HepG2 (cell line): ENCODE measurements around the gene MCAT. TPM values are rescaled to one million over a fixed set of nuclear protein-coding genes. Genes with fewer than 3 reads are reported as not detected.
"Not testable (repeated sequence)": the region's sequence is repeated elsewhere in the genome, so short reads cannot be mapped to it uniquely, and the experiment has no call there.

ENCODE experiments used
- ATAC-seq: fragments of 200-7000 bp; cut with Tn5 transposase; 3 replicates; pipeline ENCODE4 v1.9.1; 2020; ENCODE audit warnings: mild to moderate bottlenecking, moderate library complexity
- BruUV-seq: library from RNA; stranded (reverse); fragments of 400-500 nt; replicated peaks from 2 replicates; lab custom pipeline; 2021; lab: Mats Ljungman, UMichigan
- CTCF ChIA-PET: fragments of 300-600 bp; formaldehyde crosslinking; extraction: SDS; loops from one replicate; lab custom pipeline; 2021; ENCODE audit warnings: low total read pairs, inconsistent platforms, low intra/inter-chr PET ratio; lab: Yijun Ruan, JAX
- POLR2A ChIA-PET: fragments of 350-600 bp; sonication (Branson Sonifier 250); formaldehyde crosslinking; loops from one replicate; lab custom pipeline; 2020; ENCODE audit warnings: antibody characterized with exemption, inconsistent platforms; lab: Yijun Ruan, JAX
- DNase-seq: peaks from one replicate; pipeline ENCODE4 v3.0.0-alpha.2; 2015; ENCODE audit warnings: low spot score
- FAIRE-seq: peaks from 3 replicates; lab custom pipeline; 2011; peaks lifted over from hg19 to GRCh38; lab: Jason Lieb, UNC
- H2AFZ ChIP-seq: one replicate; pipeline ENCODE4 v1.6.1; 2011; ENCODE audit warnings: low read length, inconsistent platforms
- H3K27ac ChIP-seq: fragments of 300-600 bp; 3 replicates; pipeline ENCODE4 v1.8.0; 2011; ENCODE audit warnings: mixed run types, mild to moderate bottlenecking, mixed read lengths, low read length, inconsistent platforms; ENCODE audit not compliant: insufficient read depth; ENCODE audit errors: extremely low read length
- H3K27me3 ChIP-seq, 2 experiments: fragments of 200-600 bp in 1 of 2; 2 replicates in 1 of 2; 3 replicates in 1 of 2; pipeline versions ENCODE4 v1.6.0 to v1.8.0; 2011; ENCODE audit warnings: low read length in 2 of 2, mild to moderate bottlenecking in 2 of 2, moderate library complexity in 2 of 2, inconsistent platforms in 1 of 2; ENCODE audit not compliant: insufficient read depth in 2 of 2, control insufficient read depth in 1 of 2
- H3K36me3 ChIP-seq, 2 experiments: fragments of 200-600 bp in 1 of 2; replicated peaks in 1 of 2; 2 replicates in 1 of 2; 3 replicates in 1 of 2; pipeline versions ENCODE4 v1.5.1 to v1.8.0; 2011; ENCODE audit warnings: low read length in 2 of 2, inconsistent platforms in 1 of 2; ENCODE audit not compliant: insufficient read depth in 2 of 2, control insufficient read depth in 1 of 2
- H3K4me1 ChIP-seq: 2 replicates; pipeline ENCODE4 v1.5.1; 2012; ENCODE audit warnings: low read length, inconsistent platforms; ENCODE audit not compliant: insufficient read depth
- H3K4me2 ChIP-seq: 2 replicates; pipeline ENCODE4 v1.6.0; 2011; ENCODE audit warnings: low read depth, low read length, inconsistent platforms
- H3K4me3 ChIP-seq, 3 experiments: fragments of 200-600 bp in 1 of 3; sonication (generic), shearing (Covaris generic) in 1 of 3; replicated peaks in 1 of 3; 2 replicates each; pipeline ENCODE4 v1.5.1; 2011 to 2016; ENCODE audit warnings: low read length in 3 of 3, inconsistent platforms in 2 of 3, low read depth in 2 of 3, mild to moderate bottlenecking in 2 of 3, control low read depth in 1 of 3, mixed read lengths in 1 of 3; ENCODE audit not compliant: insufficient read depth in 1 of 3
- H3K79me2 ChIP-seq: one replicate; pipeline ENCODE4 v1.6.1; 2011; ENCODE audit warnings: low read length, inconsistent platforms; ENCODE audit not compliant: insufficient read depth
- H3K9ac ChIP-seq: 2 replicates; pipeline ENCODE4 v1.6.0; 2011; ENCODE audit warnings: mild to moderate bottlenecking, low read depth, low read length, inconsistent platforms; ENCODE audit not compliant: insufficient read depth
- H3K9me3 ChIP-seq: 2 replicates; pipeline ENCODE4 v1.5.1; 2012; ENCODE audit warnings: mild to moderate bottlenecking, low read length
- H4K20me1 ChIP-seq: 2 replicates; pipeline ENCODE4 v1.6.0; 2011; ENCODE audit warnings: inconsistent platforms, mild to moderate bottlenecking, low read length, moderate library complexity; ENCODE audit not compliant: insufficient read depth
- HNRNPLL ChIP-seq: fragments of 200-400 bp; formaldehyde crosslinking; IDR thresholded peaks from 2 replicates; pipeline ENCODE4 v1.6.1; 2017; ENCODE audit warnings: mild to moderate bottlenecking, low read depth, low read length; ENCODE audit not compliant: poor library complexity, severe bottlenecking
- PHF8 ChIP-seq: sonication (generic); formaldehyde crosslinking; IDR thresholded peaks from 2 replicates; pipeline ENCODE4 v1.5.0; 2020; ENCODE audit warnings: missing genetic modification reagents
- SKI ChIP-seq: fragments of 450-650 bp; IDR thresholded peaks from one replicate; pipeline ENCODE4 v1.6.1; 2018; ENCODE audit warnings: mild to moderate bottlenecking; ENCODE audit not compliant: partially characterized antibody
- SNAPC5 ChIP-seq: sonication (generic); formaldehyde crosslinking; IDR thresholded peaks from 2 replicates; pipeline ENCODE4 v1.8.1; 2023; ENCODE audit warnings: mild to moderate bottlenecking, missing genetic modification reagents, borderline replicate concordance
- ZBTB7B ChIP-seq: sonication (generic); formaldehyde crosslinking; IDR thresholded peaks from 2 replicates; pipeline ENCODE4 v1.4.0; 2020; ENCODE audit warnings: missing genetic modification reagents
- WGBS: methylation state at CpG from one replicate; pipeline ENCODE4 v1.1.6; 2017; ENCODE audit warnings: low lambda C conversion rate; 5-methylcytosine and 5-hydroxymethylcytosine counted together
- in situ Hi-C: cut with HindIII; loops from 2 replicates; pipeline ENCODE4 v1.10.0; 2017; ENCODE audit warnings: low pct_unique_long_range_greater_than_20kb; ENCODE audit not compliant: extremely low pct_ligation_motif_present
- intact Hi-C: fragments of 100-400 bp; cut with micrococcal nuclease; formaldehyde crosslinking; loops from one replicate; pipeline ENCODE4 v1.10.0; 2022; ENCODE audit not compliant: unreplicated experiment
- polyA plus RNA-seq, 8 experiments: library from polyadenylated mRNA; depleted of rRNA in 3 of 8; stranded (reverse) in 7 of 8; unstranded in 1 of 8; fragments of >200 nt; fragmentation: Illumina TruSeq in 4 of 8; extraction: Trizol in 4 of 8; gene quantifications; 2 replicates each; pipeline versions ENCODE4 v1.2.1 to v1.2.3, GENCODE V29; 2011 to 2016; ENCODE audit warnings: low read depth in 4 of 8, missing spikeins in 1 of 8, mixed read lengths in 1 of 8; ENCODE audit not compliant: insufficient read depth in 1 of 8
- total RNA-seq, 5 experiments: library from RNA; depleted of rRNA; stranded (reverse); fragments of >200 nt; fragmentation: Illumina TruSeq; extraction: Trizol; gene quantifications; 2 replicates each; pipeline ENCODE4 v1.2.3, GENCODE V29; 2016; ENCODE audit warnings: low read depth in 1 of 5

MCAT gene
- total and polyA plus RNA-seq, 2 of the 13 experiments (the other 11 are each of a cell fraction or from before 2014, with no cell fraction given) = 9.3 to 16.7 TPM

- CTCF ChIA-PET = no interaction called here
Observed at GRCh38 chr22:43147821-43148220, 4.6 kb upstream of the MCAT start.

DNA sequence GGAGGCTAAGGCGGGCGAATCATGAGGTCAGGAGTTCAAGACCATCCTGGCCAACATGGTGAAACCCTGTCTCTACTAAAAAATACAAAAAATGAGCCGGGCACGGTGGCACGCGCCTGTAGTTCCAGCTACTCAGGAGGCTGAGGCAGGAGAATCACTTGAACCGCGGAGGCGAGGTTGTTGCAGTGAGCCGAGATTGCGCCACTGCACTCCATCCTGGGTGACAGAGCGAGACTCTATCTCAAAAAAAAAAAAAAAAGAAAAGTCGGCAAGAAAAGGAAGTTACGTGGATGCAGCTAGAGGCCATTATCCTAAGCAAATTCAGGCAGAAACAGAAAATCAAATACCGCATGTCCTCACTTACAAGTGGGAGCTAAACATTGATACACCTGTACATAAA is 3.1 kb upstream of the MCAT start:
- intact Hi-C loops, DNase-seq, H3K27ac ChIP-seq, BruUV-seq, H3K36me3 ChIP-seq, FAIRE-seq, ATAC-seq, H3K9ac ChIP-seq, H3K4me3 ChIP-seq, CTCF ChIA-PET, H4K20me1 ChIP-seq, H3K79me2 ChIP-seq, H2AFZ ChIP-seq, in situ Hi-C loops, H3K9me3 ChIP-seq, H3K4me2 ChIP-seq: not testable (repeated sequence)
- peaks cover 4 to 19% of the 10 kb centered on the region in 2 experiments; a peak in 3 of 5 replicates for H3K27me3 ChIP-seq
- H3K4me1 ChIP-seq = peaks cover 23% of the 10 kb centered on the region
- POLR2A ChIA-PET = interaction anchor here (0.6 kb wide), 1 partner anchor 10 kb away, joined by 3 read pairs; no protein-coding TSS in a partner anchor
- WGBS = 59% methylated on average over 15 of the region's 15 CpGs

More at GRCh38 chr22:43147821-43148220, 4.6 kb upstream of the MCAT start:
- 26% methylated on average over 8 of the region's 8 CpGs for WGBS
- no peaks in the 10 kb centered on the region for H3K9me3 ChIP-seq
- intact Hi-C loops = no loop called here
- no peak overlapping the region for H3K4me2 ChIP-seq
- POLR2A ChIA-PET = no interaction called here
- DNase-seq (no peak), FAIRE-seq (no peak), ATAC-seq (no peak)
- H4K20me1 ChIP-seq = no peaks in the 10 kb centered on the region
- H3K27me3 ChIP-seq = peaks cover 6 to 30% of the 10 kb centered on the region in 2 experiments; a peak in 3 of 5 replicates
- no peak overlapping the region for H3K4me3 ChIP-seq
- no peak overlapping the region for H3K27ac ChIP-seq
- H3K9ac ChIP-seq = no peak overlapping the region
- H2AFZ ChIP-seq = no peak overlapping the region
- H3K36me3 ChIP-seq = no peaks in the 10 kb centered on the region
- H3K4me1 ChIP-seq = peaks cover 24% of the 10 kb centered on the region
- H3K79me2 ChIP-seq = no peaks in the 10 kb centered on the region
- TF ChIP-seq SKI (no peak), PHF8 (no peak), HNRNPLL (no peak), SNAPC5 (CRISPR knock-in tag) (no peak), ZBTB7B (CRISPR knock-in tag) (no peak)
- in situ Hi-C loops = no loop called here
- BruUV-seq = no TSS peak

- FAIRE-seq, H3K79me2 ChIP-seq, H3K9me3 ChIP-seq, H3K36me3 ChIP-seq, in situ Hi-C loops, H3K27ac ChIP-seq, ATAC-seq, intact Hi-C loops, H2AFZ ChIP-seq, DNase-seq, H3K9ac ChIP-seq, CTCF ChIA-PET, H3K4me2 ChIP-seq, BruUV-seq, H4K20me1 ChIP-seq, H3K4me3 ChIP-seq: not testable (repeated sequence)
- POLR2A ChIA-PET = interaction anchor here (0.6 to 0.9 kb wide), 2 partner anchors 11 to 28 kb away, joined by 3 read pairs; no protein-coding TSS in a partner anchor
- 58% methylated on average over 8 of the region's 8 CpGs for WGBS
- peaks cover 4 to 10% of the 10 kb centered on the region in 2 experiments; a peak in 3 of 5 replicates for H3K27me3 ChIP-seq
- peaks cover 22% of the 10 kb centered on the region for H3K4me1 ChIP-seq
Observed at GRCh38 chr22:43145371-43145770, 2.2 kb upstream of the MCAT start.
